Activated CD8-positive, alpha-beta T cell treated with anti-CD3 and anti-CD28 coated beads for 36 hours (primary cell): ENCODE data around the gene CCDC71. TPM values are rescaled to one million over a fixed set of nuclear protein-coding genes. Genes with fewer than 3 reads are reported as not detected.

ENCODE experiments used
- ATAC-seq: fragments of 200-7000 bp; cut with Tn5 transposase; one replicate; pipeline ENCODE4 v1.10.0; 2021; ENCODE audit warnings: mild to moderate bottlenecking, moderate library complexity
- CTCF ChIA-PET: fragments of 350-600 bp; sonication (Branson Sonifier 250); formaldehyde crosslinking; loops from one replicate; lab custom pipeline; 2021; ENCODE audit warnings: antibody characterized with exemption; lab: Charles Lee
- POLR2A ChIA-PET: fragments of 350-600 bp; sonication (Branson Sonifier 250); formaldehyde crosslinking; loops from one replicate; lab custom pipeline; 2021; ENCODE audit warnings: antibody characterized with exemption; lab: Charles Lee
- DNase-seq: peaks from one replicate; pipeline ENCODE4 v3.0.0-alpha.2; 2020
- H3K27ac Mint-ChIP-seq: one replicate; pipeline ENCODE4 v1.8.0; 2021; ENCODE audit warnings: mild to moderate bottlenecking, mixed read lengths
- H3K27me3 Mint-ChIP-seq: one replicate; pipeline ENCODE4 v1.8.0; 2021; ENCODE audit warnings: mixed read lengths
- H3K36me3 Mint-ChIP-seq: one replicate; pipeline ENCODE4 v1.8.0; 2021; ENCODE audit warnings: low read depth, mixed read lengths
- H3K4me1 Mint-ChIP-seq: one replicate; pipeline ENCODE4 v1.8.0; 2021; ENCODE audit warnings: low read depth, mixed read lengths
- H3K4me3 Mint-ChIP-seq: one replicate; pipeline ENCODE4 v1.8.0; 2021; ENCODE audit warnings: mild to moderate bottlenecking, moderate library complexity, mixed read lengths
- H3K9me3 Mint-ChIP-seq: one replicate; pipeline ENCODE4 v1.8.0; 2021; ENCODE audit warnings: mixed read lengths
- intact Hi-C: fragments of 100-400 bp; cut with micrococcal nuclease; formaldehyde crosslinking; loops from one replicate; pipeline ENCODE4 v1.10.0; 2022
- total RNA-seq, 2 experiments: library from RNA; stranded (reverse); gene quantifications; one replicate each; pipeline ENCODE4 v1.2.3, GENCODE V29; 2021
- TF ChIP-seq, protein P1 (sequence below): fragments of 200-600 bp; IDR thresholded peaks from one replicate; pipeline ENCODE4 v1.8.0; 2022; ENCODE audit warnings: antibody characterized with exemption, mild to moderate bottlenecking

The CCDC71 gene
- total RNA-seq, 2 experiments from 2014 or later = 18.1 to 18.7 TPM

DNA sequence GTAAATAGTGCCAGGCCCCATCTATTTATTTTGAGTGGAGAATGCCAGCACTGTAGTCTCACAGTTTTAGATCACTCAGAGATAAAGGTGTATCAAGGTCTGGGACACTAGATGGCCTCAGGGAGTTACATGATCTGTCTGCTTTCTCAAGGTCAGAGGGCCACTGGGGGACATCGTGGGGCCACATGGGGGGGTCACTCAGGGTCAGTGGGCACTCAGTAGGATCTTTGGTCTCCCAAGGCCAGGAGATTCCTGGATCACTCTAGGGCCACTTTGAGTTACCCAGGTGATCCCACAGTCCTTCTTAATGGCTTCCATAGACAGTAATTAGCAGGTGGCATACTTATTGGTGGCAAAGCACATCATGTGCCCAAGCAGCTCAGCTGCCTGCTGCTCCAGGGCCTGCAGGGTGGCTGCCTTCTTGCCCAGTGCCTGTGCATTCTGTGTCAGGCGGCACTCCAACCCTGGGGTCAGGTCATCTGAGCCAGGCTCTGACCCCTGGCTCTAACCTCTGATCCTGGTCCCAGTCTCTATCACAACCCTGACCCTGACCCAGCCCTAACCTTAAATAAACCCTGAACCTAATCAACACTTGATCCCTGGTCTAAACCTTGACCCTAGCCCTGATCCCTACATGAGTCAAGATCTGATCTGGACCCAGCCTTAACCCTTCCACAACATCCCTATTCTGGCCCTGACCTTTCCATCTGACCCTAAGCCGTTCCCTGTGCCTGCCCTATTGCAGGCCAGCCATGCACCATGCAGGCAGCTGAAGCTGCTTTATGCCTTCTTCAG is 31.5 kb downstream of the CCDC71 start:
- Mint-ChIP-seq H3K27ac (no peak overlapping the region), H3K27me3 (peaks cover 3% of the 10 kb centered on the region), H3K36me3 (no peaks in the 10 kb centered on the region), H3K4me3 (no peak overlapping the region), H3K9me3 (no peaks in the 10 kb centered on the region), H3K4me1 (no peaks in the 10 kb centered on the region)
- POLR2A ChIA-PET = interaction anchor here (1.7 kb wide), 1 partner anchor 35 kb away, joined by 6 read pairs; no protein-coding TSS in a partner anchor
- CTCF ChIA-PET = no interaction called here
- ATAC-seq (no peak), DNase-seq (no peak)
- TF ChIP-seq, protein P1, sequence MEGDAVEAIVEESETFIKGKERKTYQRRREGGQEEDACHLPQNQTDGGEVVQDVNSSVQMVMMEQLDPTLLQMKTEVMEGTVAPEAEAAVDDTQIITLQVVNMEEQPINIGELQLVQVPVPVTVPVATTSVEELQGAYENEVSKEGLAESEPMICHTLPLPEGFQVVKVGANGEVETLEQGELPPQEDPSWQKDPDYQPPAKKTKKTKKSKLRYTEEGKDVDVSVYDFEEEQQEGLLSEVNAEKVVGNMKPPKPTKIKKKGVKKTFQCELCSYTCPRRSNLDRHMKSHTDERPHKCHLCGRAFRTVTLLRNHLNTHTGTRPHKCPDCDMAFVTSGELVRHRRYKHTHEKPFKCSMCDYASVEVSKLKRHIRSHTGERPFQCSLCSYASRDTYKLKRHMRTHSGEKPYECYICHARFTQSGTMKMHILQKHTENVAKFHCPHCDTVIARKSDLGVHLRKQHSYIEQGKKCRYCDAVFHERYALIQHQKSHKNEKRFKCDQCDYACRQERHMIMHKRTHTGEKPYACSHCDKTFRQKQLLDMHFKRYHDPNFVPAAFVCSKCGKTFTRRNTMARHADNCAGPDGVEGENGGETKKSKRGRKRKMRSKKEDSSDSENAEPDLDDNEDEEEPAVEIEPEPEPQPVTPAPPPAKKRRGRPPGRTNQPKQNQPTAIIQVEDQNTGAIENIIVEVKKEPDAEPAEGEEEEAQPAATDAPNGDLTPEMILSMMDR = no peak
- intact Hi-C loops = no loop called here

DNA sequence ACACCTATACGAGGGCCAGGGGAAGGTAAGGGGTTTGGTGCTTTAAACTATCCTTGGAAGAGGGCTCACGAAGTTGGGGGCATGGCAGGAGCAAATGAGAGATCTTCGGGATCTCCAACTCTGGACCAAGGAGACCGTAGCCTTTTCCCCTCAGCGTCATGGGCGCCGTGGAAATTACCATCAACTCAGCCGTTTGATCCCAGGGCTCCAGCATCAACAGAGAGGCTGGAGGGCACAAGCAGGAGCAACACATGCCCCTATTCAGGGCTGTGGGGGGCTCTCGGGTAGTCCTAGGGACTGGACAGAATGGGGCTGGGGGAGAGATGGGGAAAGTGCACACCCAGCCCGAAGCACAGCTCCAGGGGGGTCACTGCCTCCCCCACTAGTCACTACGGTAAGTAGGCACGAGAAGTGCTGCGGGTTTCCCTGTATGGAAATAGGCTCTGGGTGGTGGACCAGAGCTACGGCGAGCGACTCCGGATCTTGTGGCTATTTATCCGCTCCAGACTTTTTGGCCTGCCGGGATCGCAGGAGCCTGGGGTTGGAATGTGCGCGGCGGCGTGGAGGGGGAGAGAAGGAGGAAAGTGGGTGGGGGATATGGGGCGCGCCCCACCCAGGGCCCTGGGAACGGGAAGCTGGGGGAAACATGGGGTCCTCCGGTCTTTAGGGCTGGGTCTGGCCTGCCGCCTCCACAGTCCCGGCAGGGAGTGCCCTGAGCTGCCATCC is 32.7 kb downstream of the CCDC71 start:
- Mint-ChIP-seq H3K4me3 (no peak overlapping the region), H3K9me3 (no peaks in the 10 kb centered on the region), H3K36me3 (no peaks in the 10 kb centered on the region), H3K4me1 (no peaks in the 10 kb centered on the region), H3K27ac (no peak overlapping the region), H3K27me3 (peaks cover 3% of the 10 kb centered on the region)
- TF ChIP-seq, protein P1 = no peak
- ChIA-PET POLR2A (interaction anchor here (0.7 to 1.7 kb wide), 3 partner anchors 9 to 65 kb away, joined by 3 to 6 read pairs (median 4); no protein-coding TSS in a partner anchor), CTCF (interaction anchor here (1.6 kb wide), 1 partner anchor 39 kb away, joined by 3 read pairs; no protein-coding TSS in a partner anchor)
- ATAC-seq (peak; percentile 27), DNase-seq (no peak)
- intact Hi-C loops = no loop called here

DNA sequence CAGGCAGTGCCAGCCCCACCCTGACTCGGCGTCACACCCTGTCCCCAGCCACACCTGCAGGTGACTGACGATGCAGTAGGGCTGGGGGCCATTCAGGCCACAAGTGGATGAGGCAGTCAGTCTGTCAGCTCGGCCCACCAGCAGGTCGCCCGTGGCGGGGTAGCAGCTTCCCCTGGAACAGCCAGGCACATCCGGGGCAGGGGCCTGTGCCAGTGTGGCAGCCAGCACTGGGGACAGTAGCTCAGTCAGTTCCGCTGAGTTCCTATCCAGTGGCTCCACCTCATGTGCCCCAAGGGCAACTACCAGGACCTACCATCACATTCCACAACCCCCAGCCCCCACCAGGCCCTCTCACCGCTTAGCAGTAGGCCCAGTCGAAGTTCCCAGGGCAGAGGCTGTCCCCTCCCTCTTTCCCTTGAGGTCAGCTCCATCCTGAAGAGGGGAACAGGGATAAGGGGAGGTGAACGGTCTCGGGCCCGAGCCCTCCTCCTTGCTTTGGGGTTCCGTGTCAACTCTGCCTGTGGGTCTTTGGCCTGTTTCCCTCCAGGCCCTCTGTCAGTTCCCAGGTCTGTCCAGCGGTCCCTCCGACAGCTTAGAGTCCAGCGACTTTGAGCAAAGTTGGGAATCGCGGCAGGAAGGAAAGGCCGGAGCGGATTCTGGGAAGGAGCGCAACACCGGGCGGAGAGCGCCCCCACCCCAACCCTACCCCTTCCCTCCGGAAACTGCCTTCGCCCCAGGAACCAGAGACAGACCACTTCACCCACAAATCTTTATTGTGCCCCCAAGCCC is 33.5 kb downstream of the CCDC71 start, which contains the start of gene LAMB2:
LAMB2 (minus strand) TSS at position 614 of the 789 bp plus-strand sequence; CDS start at position 431, 183 bp downstream.
- TF ChIP-seq, protein P1 = no peak
- no peak within 1 kb of the TSS for H3K4me3 Mint-ChIP-seq
- no peak within 1 kb of the TSS for H3K27ac Mint-ChIP-seq
- POLR2A ChIA-PET = interaction anchor here (1.5 to 1.7 kb wide), 3 partner anchors 8 to 32 kb away, joined by 4 to 9 read pairs (median 6); partner anchors contain the start of gene USP19
- H3K4me1 Mint-ChIP-seq = no peaks in the 10 kb centered on the region
- peaks cover 2% of the 10 kb centered on the region for H3K27me3 Mint-ChIP-seq
- CTCF ChIA-PET = interaction anchor here (1.3 to 1.6 kb wide), 2 partner anchors 38 kb away, joined by 3 to 4 read pairs; no protein-coding TSS in a partner anchor
- H3K36me3 Mint-ChIP-seq = no peaks in the 10 kb centered on the region
- H3K9me3 Mint-ChIP-seq = no peaks in the 10 kb centered on the region
- DNase-seq (peak; percentile 6), ATAC-seq (no peak)
- intact Hi-C loops = no loop called here

DNA sequence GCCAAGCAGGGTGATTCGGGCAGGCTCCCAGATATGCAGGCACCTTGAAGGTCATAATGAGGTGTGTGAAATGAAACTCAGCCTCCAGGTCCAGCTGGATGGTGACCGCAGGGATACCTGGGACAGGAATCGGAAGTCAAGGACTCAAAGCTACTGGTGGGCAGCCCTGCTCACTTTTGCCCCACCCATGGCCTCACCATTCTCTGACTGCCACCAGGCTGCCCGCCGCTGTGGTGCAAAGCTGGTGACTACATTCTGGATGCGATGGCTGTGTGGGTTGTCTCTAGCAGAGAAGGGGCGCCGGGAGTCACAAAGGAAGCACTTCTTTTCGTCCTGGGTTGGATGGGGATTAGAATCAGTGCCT is 34.1 kb downstream of the CCDC71 start:
- TF ChIP-seq, protein P1 = no peak
- DNase-seq = no peak
- ATAC-seq = no peak
- Mint-ChIP-seq H3K27me3 (no peaks in the 10 kb centered on the region), H3K36me3 (no peaks in the 10 kb centered on the region), H3K9me3 (no peaks in the 10 kb centered on the region), H3K4me1 (no peaks in the 10 kb centered on the region), H3K4me3 (no peak overlapping the region), H3K27ac (no peak overlapping the region)
- intact Hi-C loops = no loop called here
- CTCF ChIA-PET = interaction anchor here (1.3 to 1.6 kb wide), 2 partner anchors 38 kb away, joined by 3 to 4 read pairs; no protein-coding TSS in a partner anchor
- POLR2A ChIA-PET = interaction anchor here (1.7 kb wide), 1 partner anchor 11 kb away, joined by 9 read pairs; the partner anchor contains the start of gene USP19
